HCT116 (cell line): Measurements from ENCODE around the gene FCHSD2. TPM values are rescaled to one million over a fixed set of nuclear protein-coding genes. Genes with fewer than 3 reads are reported as not detected.

Source experiments
- ATAC-seq: fragments of 200-7000 bp; cut with Tn5 transposase; 2 replicates; pipeline ENCODE4 v1.9.1; 2020; ENCODE audit warnings: mild to moderate bottlenecking, moderate library complexity
- BruUV-seq: library from RNA; stranded (reverse); fragments of 400-500 nt; replicated peaks from 2 replicates; lab custom pipeline; 2021; lab: Mats Ljungman, UMichigan
- CTCF ChIA-PET: fragments of 300-600 bp; sonication (Branson Sonifier 250); formaldehyde crosslinking; loops from one replicate; lab custom pipeline; 2021; ENCODE audit warnings: antibody characterized with exemption; lab: Charles Lee
- POLR2A ChIA-PET: fragments of 300-600, 350-600 bp; sonication (Branson Sonifier 250); formaldehyde crosslinking; loops from one replicate; lab custom pipeline; 2021; ENCODE audit warnings: antibody characterized with exemption; lab: Charles Lee
- RAD21 ChIA-PET, 2 experiments: fragments of 300-600 bp; sonication (Branson Sonifier 250); formaldehyde crosslinking; loops; one replicate each; lab custom pipeline; 2023; ENCODE audit warnings: low total read pairs in 2 of 2; ENCODE audit not compliant: uncharacterized antibody in 2 of 2, unreplicated experiment in 2 of 2, low non-redundant PET in 1 of 2; lab: Charles Lee
- DNase-seq: peaks from one replicate; pipeline ENCODE4 v3.0.0-alpha.2; 2010; ENCODE audit warnings: low read depth, low spot score
- H2AFZ ChIP-seq: fragments of 200-600 bp; shearing (Covaris generic), sonication (generic); 2 replicates; pipeline ENCODE4 v1.6.1; 2017; ENCODE audit warnings: low read depth, mixed run types, mixed read lengths, antibody characterized with exemption, low read length; ENCODE audit not compliant: poor library complexity, severe bottlenecking
- H3K27ac ChIP-seq: 2 replicates; pipeline ENCODE4 v1.5.1; 2012; ENCODE audit warnings: low read depth, low read length
- H3K27me3 ChIP-seq: fragments of 200-600 bp; sonication (generic); 2 replicates; pipeline ENCODE4 v1.6.1; 2016; ENCODE audit warnings: mixed run types, low read length, mixed read lengths; ENCODE audit not compliant: insufficient read depth
- H3K36me3 ChIP-seq, 2 experiments: fragments of 200-500 bp in 1 of 2; fragments of 200-600 bp in 1 of 2; sonication (Bioruptor generic) in 1 of 2; sonication (generic) in 1 of 2; 2 replicates each; pipeline versions ENCODE4 v1.5.1 to v1.6.1; 2014 to 2016; ENCODE audit warnings: low read length in 2 of 2, inconsistent platforms in 1 of 2, mixed read lengths in 1 of 2, mixed run types in 1 of 2; ENCODE audit not compliant: insufficient read depth in 2 of 2, control insufficient read depth in 1 of 2
- H3K4me1 ChIP-seq, 2 experiments: fragments of 200-600 bp in 1 of 2; sonication (generic) in 1 of 2; 2 replicates each; pipeline versions ENCODE4 v1.5.1 to v1.6.1; 2012 to 2017; ENCODE audit warnings: low read length in 2 of 2, inconsistent platforms in 1 of 2, mild to moderate bottlenecking in 1 of 2, mixed read lengths in 1 of 2, mixed run types in 1 of 2, moderate library complexity in 1 of 2; ENCODE audit not compliant: insufficient read depth in 2 of 2, control insufficient read depth in 1 of 2
- H3K4me2 ChIP-seq: fragments of 200-600 bp; sonication (generic); 2 replicates; pipeline ENCODE4 v1.6.1; 2017; ENCODE audit warnings: mixed run types, low read length, mixed read lengths
- H3K4me3 ChIP-seq, 2 experiments: fragments of 200-600 bp in 1 of 2; sonication (generic) in 1 of 2; replicated peaks in 1 of 2; 2 replicates each; pipeline ENCODE4 v1.5.1; 2011 to 2016; ENCODE audit warnings: low read length in 2 of 2, control low read depth in 1 of 2, low read depth in 1 of 2, mild to moderate bottlenecking in 1 of 2, mixed read lengths in 1 of 2, mixed run types in 1 of 2
- H3K79me2 ChIP-seq: fragments of 200-600 bp; sonication (generic); 2 replicates; pipeline ENCODE4 v1.6.1; 2017; ENCODE audit warnings: mild to moderate bottlenecking, mixed run types, low read length, moderate library complexity, mixed read lengths; ENCODE audit not compliant: insufficient read depth
- H3K9ac ChIP-seq: fragments of 200-600 bp; sonication (generic); 2 replicates; pipeline ENCODE4 v1.6.1; 2016; ENCODE audit warnings: low read length, mixed read lengths
- H3K9me2 ChIP-seq: fragments of 200-600 bp; sonication (generic), shearing (Covaris generic); 2 replicates; pipeline ENCODE4 v1.6.1; 2017; ENCODE audit warnings: mixed run types, mild to moderate bottlenecking, moderate library complexity; ENCODE audit not compliant: insufficient read depth
- H3K9me3 ChIP-seq, 2 experiments: fragments of 200-500 bp in 1 of 2; fragments of 200-600 bp in 1 of 2; sonication (Bioruptor generic) in 1 of 2; sonication (generic) in 1 of 2; 2 replicates each; pipeline ENCODE4 v1.6.1; 2014 to 2017; ENCODE audit warnings: low read length in 2 of 2, mixed read lengths in 2 of 2, inconsistent platforms in 1 of 2, low read depth in 1 of 2, mild to moderate bottlenecking in 1 of 2, mixed run types in 1 of 2, moderate library complexity in 1 of 2; ENCODE audit not compliant: control insufficient read depth in 1 of 2, insufficient read depth in 1 of 2
- H4K20me1 ChIP-seq: fragments of 200-600 bp; sonication (generic), shearing (Covaris generic); 2 replicates; pipeline ENCODE4 v1.6.1; 2017; ENCODE audit warnings: mixed run types, mild to moderate bottlenecking, moderate library complexity; ENCODE audit not compliant: insufficient read depth
- CBX3 ChIP-seq: IDR thresholded peaks from 2 replicates; pipeline ENCODE4 v1.6.1; 2012; ENCODE audit warnings: low read depth
- EZH2 ChIP-seq: fragments of 200-600 bp; sonication (generic); IDR thresholded peaks from 2 replicates; pipeline ENCODE4 v1.6.1; 2017; ENCODE audit warnings: antibody characterized with exemption, mixed run types
- FOSL1 ChIP-seq: IDR thresholded peaks from 2 replicates; pipeline ENCODE4 v1.6.1; 2012; ENCODE audit warnings: low read depth
- JUND ChIP-seq: IDR thresholded peaks from 2 replicates; pipeline ENCODE4 v1.6.1; 2012
- POLR2A ChIP-seq: IDR thresholded peaks from 2 replicates; pipeline ENCODE4 v1.7.0; 2011; ENCODE audit warnings: borderline replicate concordance; ENCODE audit not compliant: insufficient read depth, insufficient read length; ENCODE audit errors: extremely low read depth
- POLR2AphosphoS5 ChIP-seq: IDR thresholded peaks from 2 replicates; pipeline ENCODE4 v1.6.1; 2011; ENCODE audit warnings: mild to moderate bottlenecking, low read depth, low read length, moderate library complexity
- RAD21 ChIP-seq: IDR thresholded peaks from 2 replicates; pipeline ENCODE4 v1.6.1; 2012; ENCODE audit warnings: low read depth, mild to moderate bottlenecking
- TCF7L2 ChIP-seq: IDR thresholded peaks from 2 replicates; pipeline ENCODE4 v1.7.0; 2011; ENCODE audit warnings: borderline replicate concordance, inconsistent platforms; ENCODE audit not compliant: insufficient read depth, insufficient read length; ENCODE audit errors: extremely low read depth
- intact Hi-C: fragments of 100-400 bp; cut with micrococcal nuclease; formaldehyde crosslinking; loops from 2 replicates; pipeline ENCODE4 v1.10.0; 2022
- total RNA-seq: library from RNA; stranded (reverse); gene quantifications from one replicate; pipeline ENCODE4 v1.2.1, GENCODE V29; 2021; ENCODE audit not compliant: unreplicated experiment
- TF ChIP-seq, protein P1 (sequence below): IDR thresholded peaks from 2 replicates; pipeline ENCODE4 v1.6.1; 2011; ENCODE audit warnings: mild to moderate bottlenecking, low read length, moderate library complexity; ENCODE audit not compliant: insufficient replicate concordance; ENCODE audit errors: extremely low read depth
- TF ChIP-seq, protein P2 (sequence below): IDR thresholded peaks from 2 replicates; pipeline ENCODE4 v1.6.1; 2012
- TF ChIP-seq, protein P3 (sequence below): IDR thresholded peaks from 2 replicates; pipeline ENCODE4 v1.6.1; 2012

Gene FCHSD2
- total RNA-seq, 1 experiment from 2014 or later, result 15.0 TPM

- TF ChIP-seq FOSL1, result no peak
- no peak for TF ChIP-seq TCF7L2
- TF ChIP-seq, all 23 proteins: peak for 0
Observed at GRCh38 chr11:72943664-72944063, 198.5 kb downstream of the FCHSD2 start (continued).

- H3K79me2 ChIP-seq, result no peaks in the 10 kb centered on the region
- no TSS peak for BruUV-seq
- H3K4me1 ChIP-seq, result no peaks in the 10 kb centered on the region
- H3K9ac ChIP-seq, result no peak overlapping the region
- ChIA-PET RAD21 (interaction anchor here in 1 of 2 experiments (0.6 kb wide), 1 partner anchor 157 kb away, joined by 3 read pairs; no protein-coding TSS in a partner anchor), POLR2A (no interaction called here), CTCF (no interaction called here)
- ATAC-seq (no peak), DNase-seq (no peak)
- H3K4me3 ChIP-seq, result no peak overlapping the region
- H3K27me3 ChIP-seq, result no peaks in the 10 kb centered on the region
- no peak overlapping the region for H2AFZ ChIP-seq
- no peaks in the 10 kb centered on the region for H3K9me3 ChIP-seq
- no peaks in the 10 kb centered on the region for H3K9me2 ChIP-seq
- TF ChIP-seq, protein P1, sequence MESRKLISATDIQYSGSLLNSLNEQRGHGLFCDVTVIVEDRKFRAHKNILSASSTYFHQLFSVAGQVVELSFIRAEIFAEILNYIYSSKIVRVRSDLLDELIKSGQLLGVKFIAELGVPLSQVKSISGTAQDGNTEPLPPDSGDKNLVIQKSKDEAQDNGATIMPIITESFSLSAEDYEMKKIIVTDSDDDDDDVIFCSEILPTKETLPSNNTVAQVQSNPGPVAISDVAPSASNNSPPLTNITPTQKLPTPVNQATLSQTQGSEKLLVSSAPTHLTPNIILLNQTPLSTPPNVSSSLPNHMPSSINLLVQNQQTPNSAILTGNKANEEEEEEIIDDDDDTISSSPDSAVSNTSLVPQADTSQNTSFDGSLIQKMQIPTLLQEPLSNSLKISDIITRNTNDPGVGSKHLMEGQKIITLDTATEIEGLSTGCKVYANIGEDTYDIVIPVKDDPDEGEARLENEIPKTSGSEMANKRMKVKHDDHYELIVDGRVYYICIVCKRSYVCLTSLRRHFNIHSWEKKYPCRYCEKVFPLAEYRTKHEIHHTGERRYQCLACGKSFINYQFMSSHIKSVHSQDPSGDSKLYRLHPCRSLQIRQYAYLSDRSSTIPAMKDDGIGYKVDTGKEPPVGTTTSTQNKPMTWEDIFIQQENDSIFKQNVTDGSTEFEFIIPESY, result no peak
- H3K4me2 ChIP-seq, result no peak overlapping the region
- intact Hi-C loops, result no loop called here
- H3K27ac ChIP-seq, result no peak overlapping the region
- no peaks in the 10 kb centered on the region for H4K20me1 ChIP-seq
- H3K36me3 ChIP-seq, result no peaks in the 10 kb centered on the region
Observed at GRCh38 chr11:72940417-72940816, 201.7 kb downstream of the FCHSD2 start.

DNA sequence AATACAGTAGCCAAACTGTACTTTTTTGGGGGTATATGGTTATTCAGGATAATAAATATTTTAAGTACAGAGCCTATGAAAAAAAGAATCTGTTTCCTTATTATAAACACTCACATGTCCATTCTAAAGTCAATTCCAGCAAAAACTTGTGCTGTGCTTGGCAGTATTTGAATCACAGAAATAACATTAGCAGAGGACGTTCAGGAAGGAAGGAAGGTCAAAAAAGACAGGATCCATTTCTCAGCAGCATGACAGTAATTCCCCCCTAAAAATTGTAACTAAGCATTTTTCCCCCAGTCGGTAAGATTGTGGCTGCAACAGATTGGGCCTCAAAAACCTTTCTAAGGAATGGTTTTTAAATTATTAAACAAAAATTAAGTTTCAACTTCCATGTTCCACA, 203.1 kb downstream of the FCHSD2 start:
- H3K27ac ChIP-seq, result no peak overlapping the region
- no peak overlapping the region for H2AFZ ChIP-seq
- no peaks in the 10 kb centered on the region for H3K27me3 ChIP-seq
- H3K79me2 ChIP-seq, result no peaks in the 10 kb centered on the region
- H3K4me1 ChIP-seq, result no peaks in the 10 kb centered on the region
- no peak for DNase-seq
- TF ChIP-seq TCF7L2 (no peak), EZH2 (no peak), RAD21 (no peak), JUND (no peak), CBX3 (no peak), POLR2A (no peak), POLR2AphosphoS5 (no peak)
- TF ChIP-seq, protein P2, sequence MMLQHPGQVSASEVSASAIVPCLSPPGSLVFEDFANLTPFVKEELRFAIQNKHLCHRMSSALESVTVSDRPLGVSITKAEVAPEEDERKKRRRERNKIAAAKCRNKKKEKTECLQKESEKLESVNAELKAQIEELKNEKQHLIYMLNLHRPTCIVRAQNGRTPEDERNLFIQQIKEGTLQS, result no peak
- TF ChIP-seq, protein P3, sequence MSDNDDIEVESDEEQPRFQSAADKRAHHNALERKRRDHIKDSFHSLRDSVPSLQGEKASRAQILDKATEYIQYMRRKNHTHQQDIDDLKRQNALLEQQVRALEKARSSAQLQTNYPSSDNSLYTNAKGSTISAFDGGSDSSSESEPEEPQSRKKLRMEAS, result no peak
- TF ChIP-seq, all 23 proteins: peak for 0
- Histone ChIP-seq H3K4me2 (no peak overlapping the region), H3K9me2 (no peaks in the 10 kb centered on the region), H3K36me3 (no peaks in the 10 kb centered on the region), H3K4me3 (no peak overlapping the region), H3K9me3 (no peaks in the 10 kb centered on the region), H3K9ac (no peak overlapping the region), H4K20me1 (no peaks in the 10 kb centered on the region)
- BruUV-seq, result no TSS peak
- POLR2A ChIA-PET, result no interaction called here
- intact Hi-C loops, result no loop called here
- RAD21 ChIA-PET, result no interaction called here
- CTCF ChIA-PET, result no interaction called here
- no peak for ATAC-seq
